Measurements from ENCODE around the gene EXOC3. TPM values are rescaled to one million over a fixed set of nuclear protein-coding genes. Genes with fewer than 3 reads are reported as not detected.
A peak's percentile ranks its signal among the peaks of the same experiment; 100 is the strongest.

The EXOC3 gene
- total RNA-seq, 1 experiment from 2014 or later, result 60.1 TPM

DNA sequence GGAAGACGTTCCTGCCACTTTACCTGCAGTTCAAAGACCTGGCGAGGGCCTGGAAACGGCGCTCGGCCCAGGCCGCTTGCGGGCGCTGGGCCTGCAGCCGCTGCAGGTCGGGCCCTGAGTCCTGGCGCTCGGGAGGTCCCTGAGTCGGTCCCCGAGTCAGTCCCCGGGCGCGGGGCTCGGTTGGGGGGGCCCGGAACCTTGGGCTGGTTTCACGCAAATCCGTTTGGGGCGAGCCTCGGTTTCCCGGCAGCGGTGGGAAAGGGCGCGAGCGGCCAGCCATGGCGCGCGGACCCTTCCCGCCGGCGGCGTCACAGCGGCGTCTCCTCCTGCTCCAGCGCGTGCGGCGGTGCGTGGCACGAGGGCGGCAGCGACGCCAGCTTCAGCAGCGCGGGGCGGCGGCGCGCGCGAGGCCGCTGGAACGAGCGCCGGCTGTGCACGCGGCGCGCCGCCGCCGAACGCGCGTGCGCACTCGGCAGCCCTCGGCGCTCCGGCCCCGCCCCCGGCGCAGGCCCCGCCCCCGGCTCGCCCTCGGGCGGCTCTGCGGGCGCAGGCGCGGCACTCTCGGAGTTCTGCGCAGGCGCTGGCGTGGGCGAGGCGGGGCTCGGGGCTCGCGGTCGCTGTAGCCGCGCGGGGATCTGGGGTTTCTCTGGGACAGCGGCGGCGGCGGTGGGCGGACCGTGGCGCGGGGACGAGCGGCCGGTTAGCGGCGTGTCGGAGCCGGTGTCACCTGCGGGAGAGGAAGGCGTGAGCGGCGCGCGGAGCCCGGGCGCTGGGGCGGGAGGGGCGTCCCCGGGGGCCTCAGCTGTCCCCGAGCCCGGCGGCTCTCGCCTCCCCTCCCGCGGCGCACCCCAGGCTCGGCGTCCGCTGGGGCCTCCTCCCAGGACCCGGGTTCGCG, 29.9 kb downstream of the EXOC3 start (continued):
- TF ChIP-seq, protein P1, sequence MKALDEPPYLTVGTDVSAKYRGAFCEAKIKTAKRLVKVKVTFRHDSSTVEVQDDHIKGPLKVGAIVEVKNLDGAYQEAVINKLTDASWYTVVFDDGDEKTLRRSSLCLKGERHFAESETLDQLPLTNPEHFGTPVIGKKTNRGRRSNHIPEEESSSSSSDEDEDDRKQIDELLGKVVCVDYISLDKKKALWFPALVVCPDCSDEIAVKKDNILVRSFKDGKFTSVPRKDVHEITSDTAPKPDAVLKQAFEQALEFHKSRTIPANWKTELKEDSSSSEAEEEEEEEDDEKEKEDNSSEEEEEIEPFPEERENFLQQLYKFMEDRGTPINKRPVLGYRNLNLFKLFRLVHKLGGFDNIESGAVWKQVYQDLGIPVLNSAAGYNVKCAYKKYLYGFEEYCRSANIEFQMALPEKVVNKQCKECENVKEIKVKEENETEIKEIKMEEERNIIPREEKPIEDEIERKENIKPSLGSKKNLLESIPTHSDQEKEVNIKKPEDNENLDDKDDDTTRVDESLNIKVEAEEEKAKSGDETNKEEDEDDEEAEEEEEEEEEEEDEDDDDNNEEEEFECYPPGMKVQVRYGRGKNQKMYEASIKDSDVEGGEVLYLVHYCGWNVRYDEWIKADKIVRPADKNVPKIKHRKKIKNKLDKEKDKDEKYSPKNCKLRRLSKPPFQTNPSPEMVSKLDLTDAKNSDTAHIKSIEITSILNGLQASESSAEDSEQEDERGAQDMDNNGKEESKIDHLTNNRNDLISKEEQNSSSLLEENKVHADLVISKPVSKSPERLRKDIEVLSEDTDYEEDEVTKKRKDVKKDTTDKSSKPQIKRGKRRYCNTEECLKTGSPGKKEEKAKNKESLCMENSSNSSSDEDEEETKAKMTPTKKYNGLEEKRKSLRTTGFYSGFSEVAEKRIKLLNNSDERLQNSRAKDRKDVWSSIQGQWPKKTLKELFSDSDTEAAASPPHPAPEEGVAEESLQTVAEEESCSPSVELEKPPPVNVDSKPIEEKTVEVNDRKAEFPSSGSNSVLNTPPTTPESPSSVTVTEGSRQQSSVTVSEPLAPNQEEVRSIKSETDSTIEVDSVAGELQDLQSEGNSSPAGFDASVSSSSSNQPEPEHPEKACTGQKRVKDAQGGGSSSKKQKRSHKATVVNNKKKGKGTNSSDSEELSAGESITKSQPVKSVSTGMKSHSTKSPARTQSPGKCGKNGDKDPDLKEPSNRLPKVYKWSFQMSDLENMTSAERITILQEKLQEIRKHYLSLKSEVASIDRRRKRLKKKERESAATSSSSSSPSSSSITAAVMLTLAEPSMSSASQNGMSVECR (CRISPR knock-in tag; IDR thresholded peaks at IDR 0.05; ENCODE audit: borderline replicate concordance), result peak; percentile 98
- TF ChIP-seq, protein P2, sequence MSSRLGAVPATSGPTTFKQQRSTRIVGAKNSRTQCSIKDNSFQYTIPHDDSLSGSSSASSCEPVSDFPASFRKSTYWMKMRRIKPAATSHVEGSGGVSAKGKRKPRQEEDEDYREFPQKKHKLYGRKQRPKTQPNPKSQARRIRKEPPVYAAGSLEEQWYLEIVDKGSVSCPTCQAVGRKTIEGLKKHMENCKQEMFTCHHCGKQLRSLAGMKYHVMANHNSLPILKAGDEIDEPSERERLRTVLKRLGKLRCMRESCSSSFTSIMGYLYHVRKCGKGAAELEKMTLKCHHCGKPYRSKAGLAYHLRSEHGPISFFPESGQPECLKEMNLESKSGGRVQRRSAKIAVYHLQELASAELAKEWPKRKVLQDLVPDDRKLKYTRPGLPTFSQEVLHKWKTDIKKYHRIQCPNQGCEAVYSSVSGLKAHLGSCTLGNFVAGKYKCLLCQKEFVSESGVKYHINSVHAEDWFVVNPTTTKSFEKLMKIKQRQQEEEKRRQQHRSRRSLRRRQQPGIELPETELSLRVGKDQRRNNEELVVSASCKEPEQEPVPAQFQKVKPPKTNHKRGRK (CRISPR knock-in tag; IDR thresholded peaks at IDR 0.05; ENCODE audit: borderline replicate concordance), result no peak
- TF ChIP-seq TEAD4 (CRISPR knock-in tag; IDR thresholded peaks at IDR 0.05), result peak; percentile 81; the same call in 1 of the 2 replicates
- TF ChIP-seq ZNF416 (CRISPR knock-in tag; IDR thresholded peaks at IDR 0.05), result no peak
- TF ChIP-seq ZNF423 (CRISPR knock-in tag; IDR thresholded peaks at IDR 0.05), result no peak
- peak; percentile 85 for TF ChIP-seq NR2C2 (CRISPR knock-in tag; IDR thresholded peaks at IDR 0.05)
- TF ChIP-seq NR3C1 (CRISPR knock-in tag; conservative IDR thresholded peaks at IDR 0.05; ENCODE audit: low read depth), result peak; percentile 94; the same call in 1 of the 2 replicates
- TF ChIP-seq, protein P3, sequence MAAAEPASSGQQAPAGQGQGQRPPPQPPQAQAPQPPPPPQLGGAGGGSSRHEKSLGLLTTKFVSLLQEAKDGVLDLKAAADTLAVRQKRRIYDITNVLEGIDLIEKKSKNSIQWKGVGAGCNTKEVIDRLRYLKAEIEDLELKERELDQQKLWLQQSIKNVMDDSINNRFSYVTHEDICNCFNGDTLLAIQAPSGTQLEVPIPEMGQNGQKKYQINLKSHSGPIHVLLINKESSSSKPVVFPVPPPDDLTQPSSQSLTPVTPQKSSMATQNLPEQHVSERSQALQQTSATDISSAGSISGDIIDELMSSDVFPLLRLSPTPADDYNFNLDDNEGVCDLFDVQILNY (CRISPR knock-in tag; IDR thresholded peaks at IDR 0.05), result peak; percentile 95
- peak; percentile 90 for TF ChIP-seq ZBTB21 (CRISPR knock-in tag; IDR thresholded peaks at IDR 0.05; ENCODE audit: borderline replicate concordance)
- TF ChIP-seq ZNF671 (CRISPR knock-in tag; IDR thresholded peaks at IDR 0.05), result no peak
- TF ChIP-seq CREM (CRISPR knock-in tag; IDR thresholded peaks at IDR 0.05), result peak; percentile 90
- TF ChIP-seq, protein P4, sequence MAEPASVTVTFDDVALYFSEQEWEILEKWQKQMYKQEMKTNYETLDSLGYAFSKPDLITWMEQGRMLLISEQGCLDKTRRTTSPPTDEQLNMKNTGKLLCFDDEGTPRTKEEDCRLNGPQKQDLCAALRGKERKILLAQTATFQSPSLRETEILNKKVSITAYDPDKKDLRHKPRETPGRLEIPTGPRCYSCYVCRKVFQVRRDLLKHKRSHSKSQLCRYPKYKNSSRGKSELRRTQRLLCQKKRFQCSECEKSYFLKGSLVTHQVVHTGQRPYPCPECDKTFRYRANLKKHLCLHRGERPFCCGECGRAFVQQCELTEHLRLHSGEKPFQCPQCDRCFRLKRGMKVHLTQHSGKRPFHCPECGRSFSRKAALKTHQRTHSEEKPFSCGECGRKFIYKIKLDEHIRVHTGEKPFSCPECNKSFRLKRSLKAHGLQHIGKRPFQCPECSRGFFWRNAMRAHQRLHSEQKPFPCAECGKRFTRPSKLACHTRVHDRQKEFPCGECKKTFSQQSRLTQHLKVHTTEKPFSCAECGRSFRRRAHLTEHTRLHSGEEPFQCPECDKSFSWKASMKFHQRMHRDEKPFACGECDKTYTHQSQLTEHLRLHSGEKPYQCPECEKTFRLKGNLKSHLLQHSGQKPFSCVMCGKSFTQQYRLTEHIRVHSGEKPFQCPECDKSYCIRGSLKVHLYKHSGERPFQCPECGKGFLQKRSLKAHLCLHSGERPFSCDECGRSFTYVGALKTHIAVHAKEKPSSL (CRISPR knock-in tag; conservative IDR thresholded peaks at IDR 0.05), result no peak
- TF ChIP-seq, protein P5, sequence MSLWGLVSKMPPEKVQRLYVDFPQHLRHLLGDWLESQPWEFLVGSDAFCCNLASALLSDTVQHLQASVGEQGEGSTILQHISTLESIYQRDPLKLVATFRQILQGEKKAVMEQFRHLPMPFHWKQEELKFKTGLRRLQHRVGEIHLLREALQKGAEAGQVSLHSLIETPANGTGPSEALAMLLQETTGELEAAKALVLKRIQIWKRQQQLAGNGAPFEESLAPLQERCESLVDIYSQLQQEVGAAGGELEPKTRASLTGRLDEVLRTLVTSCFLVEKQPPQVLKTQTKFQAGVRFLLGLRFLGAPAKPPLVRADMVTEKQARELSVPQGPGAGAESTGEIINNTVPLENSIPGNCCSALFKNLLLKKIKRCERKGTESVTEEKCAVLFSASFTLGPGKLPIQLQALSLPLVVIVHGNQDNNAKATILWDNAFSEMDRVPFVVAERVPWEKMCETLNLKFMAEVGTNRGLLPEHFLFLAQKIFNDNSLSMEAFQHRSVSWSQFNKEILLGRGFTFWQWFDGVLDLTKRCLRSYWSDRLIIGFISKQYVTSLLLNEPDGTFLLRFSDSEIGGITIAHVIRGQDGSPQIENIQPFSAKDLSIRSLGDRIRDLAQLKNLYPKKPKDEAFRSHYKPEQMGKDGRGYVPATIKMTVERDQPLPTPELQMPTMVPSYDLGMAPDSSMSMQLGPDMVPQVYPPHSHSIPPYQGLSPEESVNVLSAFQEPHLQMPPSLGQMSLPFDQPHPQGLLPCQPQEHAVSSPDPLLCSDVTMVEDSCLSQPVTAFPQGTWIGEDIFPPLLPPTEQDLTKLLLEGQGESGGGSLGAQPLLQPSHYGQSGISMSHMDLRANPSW (CRISPR knock-in tag; conservative IDR thresholded peaks at IDR 0.05; ENCODE audit: low read depth), result peak; percentile 70; the same call in 1 of the 2 replicates
- TF ChIP-seq ESRRA (CRISPR knock-in tag; IDR thresholded peaks at IDR 0.05; ENCODE audit: borderline replicate concordance), result peak; percentile 98
- peak; percentile 83; the same call in 1 of the 2 replicates for TF ChIP-seq NR1H2 (CRISPR knock-in tag; IDR thresholded peaks at IDR 0.05)
- TF ChIP-seq NFYB (CRISPR knock-in tag; conservative IDR thresholded peaks at IDR 0.05; ENCODE audit: low read depth), result peak; percentile 55
- TF ChIP-seq, protein P6, sequence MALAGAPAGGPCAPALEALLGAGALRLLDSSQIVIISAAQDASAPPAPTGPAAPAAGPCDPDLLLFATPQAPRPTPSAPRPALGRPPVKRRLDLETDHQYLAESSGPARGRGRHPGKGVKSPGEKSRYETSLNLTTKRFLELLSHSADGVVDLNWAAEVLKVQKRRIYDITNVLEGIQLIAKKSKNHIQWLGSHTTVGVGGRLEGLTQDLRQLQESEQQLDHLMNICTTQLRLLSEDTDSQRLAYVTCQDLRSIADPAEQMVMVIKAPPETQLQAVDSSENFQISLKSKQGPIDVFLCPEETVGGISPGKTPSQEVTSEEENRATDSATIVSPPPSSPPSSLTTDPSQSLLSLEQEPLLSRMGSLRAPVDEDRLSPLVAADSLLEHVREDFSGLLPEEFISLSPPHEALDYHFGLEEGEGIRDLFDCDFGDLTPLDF (CRISPR knock-in tag; IDR thresholded peaks at IDR 0.05), result peak; percentile 95
- no peak for TF ChIP-seq GRHL2 (CRISPR knock-in tag; IDR thresholded peaks at IDR 0.05; ENCODE audit: insufficient replicate concordance, severe bottlenecking)
- peak; percentile 85 for TF ChIP-seq SP1 (CRISPR knock-in tag; conservative IDR thresholded peaks at IDR 0.05)
- TF ChIP-seq SMAD3 (CRISPR knock-in tag; IDR thresholded peaks at IDR 0.05; ENCODE audit: borderline replicate concordance), result peak; percentile 95
- TF ChIP-seq SMAD4 (CRISPR knock-in tag; IDR thresholded peaks at IDR 0.05), result no peak; the same call in 1 of the 2 replicates
- TF ChIP-seq FOXK1 (CRISPR knock-in tag; IDR thresholded peaks at IDR 0.05), result peak; percentile 93; the same call in 1 of the 2 replicates
- TF ChIP-seq HMGA2 (CRISPR knock-in tag; IDR thresholded peaks at IDR 0.05), result no peak
- peak; percentile 73; the same call in 1 of the 2 replicates for TF ChIP-seq ZNF317 (CRISPR knock-in tag; IDR thresholded peaks at IDR 0.05; ENCODE audit: borderline replicate concordance, low read depth)

All from WTC11 (cell line).